K562 (cell line): ENCODE measurements around the gene CAMK1D. TPM values are rescaled to one million over a fixed set of nuclear protein-coding genes. Genes with fewer than 3 reads are reported as not detected.

ENCODE experiments used
- ATAC-seq: fragments of 200-7000 bp; cut with Tn5 transposase; 3 replicates; pipeline ENCODE4 v1.9.1; 2020; ENCODE audit warnings: moderate library complexity
- BruUV-seq: library from RNA; stranded (reverse); fragments of 400-500 nt; replicated peaks from 2 replicates; lab custom pipeline; 2021; lab: Mats Ljungman, UMichigan
- CTCF ChIA-PET: fragments of 300-600 bp; formaldehyde crosslinking; extraction: SDS; loops from one replicate; lab custom pipeline; 2021; ENCODE audit warnings: low intra/inter-chr PET ratio; lab: Yijun Ruan, JAX
- POLR2A ChIA-PET: fragments of 300-600, 350-650 bp; sonication (Branson Sonifier 250); formaldehyde crosslinking; extraction: SDS; loops from one replicate; lab custom pipeline; 2021; ENCODE audit warnings: antibody characterized with exemption, inconsistent platforms; lab: Yijun Ruan, JAX
- DNase-seq, 4 experiments: peaks; one replicate each; pipeline versions ENCODE4 v3.0.0 to v3.0.0-alpha.2; 2011 to 2018; ENCODE audit warnings: low spot score in 3 of 4, mixed read lengths in 3 of 4; ENCODE audit errors: extremely low read depth in 1 of 4
- FAIRE-seq: peaks from 2 replicates; lab custom pipeline; 2011; peaks lifted over from hg19 to GRCh38; lab: Jason Lieb, UNC
- H2AFZ ChIP-seq: 2 replicates; pipeline ENCODE4 v1.6.0; 2011; ENCODE audit warnings: low read depth, low read length, control low read depth, inconsistent platforms
- H3K27ac ChIP-seq: fragments of 200-600 bp; 3 replicates; pipeline ENCODE4 v1.8.0; 2011; ENCODE audit warnings: low read depth, mild to moderate bottlenecking, control low read depth, inconsistent platforms, low read length, moderate library complexity, mixed read lengths; ENCODE audit errors: extremely low read depth
- H3K27me3 ChIP-seq, 2 experiments: fragments of 300-600 bp in 1 of 2; 2 replicates in 1 of 2; 3 replicates in 1 of 2; pipeline versions ENCODE4 v1.6.0 to v1.8.0; 2011; ENCODE audit warnings: inconsistent platforms in 2 of 2, low read length in 2 of 2, mild to moderate bottlenecking in 1 of 2, mixed read lengths in 1 of 2, moderate library complexity in 1 of 2; ENCODE audit not compliant: control insufficient read depth in 2 of 2, insufficient read depth in 2 of 2
- H3K36me3 ChIP-seq: fragments of 300-600 bp; 3 replicates; pipeline ENCODE4 v1.8.0; 2011; ENCODE audit warnings: mild to moderate bottlenecking, low read length, inconsistent platforms; ENCODE audit not compliant: control insufficient read depth, insufficient read depth
- H3K4me1 ChIP-seq, 2 experiments: fragments of 200-600 bp in 1 of 2; replicated peaks in 1 of 2; 2 replicates in 1 of 2; 3 replicates in 1 of 2; pipeline versions ENCODE4 v1.5.1 to v1.8.0; 2011; ENCODE audit warnings: inconsistent platforms in 2 of 2, low read length in 2 of 2, mild to moderate bottlenecking in 1 of 2, mixed read lengths in 1 of 2, moderate library complexity in 1 of 2; ENCODE audit not compliant: control insufficient read depth in 2 of 2, insufficient read depth in 2 of 2
- H3K4me2 ChIP-seq: 2 replicates; pipeline ENCODE4 v1.6.1; 2011; ENCODE audit warnings: low read length, control low read depth, inconsistent platforms, mixed read lengths; ENCODE audit not compliant: insufficient read depth
- H3K4me3 ChIP-seq: fragments of 200-600 bp; sonication (generic), shearing (Covaris generic); 2 replicates; pipeline ENCODE4 v1.5.1; 2016; ENCODE audit warnings: control low read depth, inconsistent platforms
- H3K79me2 ChIP-seq: fragments of 200-600 bp; 3 replicates; pipeline ENCODE4 v1.8.0; 2011; ENCODE audit warnings: low read length, inconsistent platforms; ENCODE audit not compliant: control insufficient read depth, insufficient read depth
- H3K9ac ChIP-seq, 2 experiments: 2 replicates each; pipeline versions ENCODE4 v1.6.0 to v1.6.1; 2011; ENCODE audit warnings: low read depth in 2 of 2, low read length in 2 of 2, control low read depth in 1 of 2, inconsistent platforms in 1 of 2, mild to moderate bottlenecking in 1 of 2, mixed read lengths in 1 of 2; ENCODE audit not compliant: insufficient read depth in 1 of 2
- H3K9me1 ChIP-seq: one replicate; pipeline ENCODE4 v1.6.0; 2011; ENCODE audit warnings: inconsistent platforms, mild to moderate bottlenecking, low read length, moderate library complexity; ENCODE audit not compliant: control insufficient read depth, insufficient read depth
- H3K9me3 ChIP-seq: replicated peaks from 2 replicates; pipeline ENCODE4 v1.5.1; 2011; ENCODE audit warnings: low read depth, low read length, inconsistent platforms; ENCODE audit not compliant: control insufficient read depth, insufficient read depth
- H4K20me1 ChIP-seq: replicated peaks from 2 replicates; pipeline ENCODE4 v1.6.1; 2011; ENCODE audit warnings: low read length, inconsistent platforms, mixed read lengths; ENCODE audit not compliant: control insufficient read depth, insufficient read depth
- BRF2 ChIP-seq: IDR thresholded peaks from 3 replicates; pipeline ENCODE4 v1.6.1; 2011; ENCODE audit warnings: borderline replicate concordance, mild to moderate bottlenecking; ENCODE audit not compliant: insufficient read length, insufficient read depth
- GTF2A2 ChIP-seq: IDR thresholded peaks from 2 replicates; pipeline ENCODE4 v1.6.1; 2016; ENCODE audit warnings: mild to moderate bottlenecking, missing genetic modification characterization, missing compliant biosample characterization
- HIVEP1 ChIP-seq: fragments of 250-450 bp; sonication (Bioruptor Pico); IDR thresholded peaks from 2 replicates; pipeline ENCODE4 v1.4.0; 2020; ENCODE audit warnings: mild to moderate bottlenecking
- HMGN3 ChIP-seq: IDR thresholded peaks from 2 replicates; pipeline ENCODE4 v1.6.1; 2011; ENCODE audit warnings: borderline replicate concordance, low read depth, mild to moderate bottlenecking, mixed read lengths, low read length; ENCODE audit not compliant: insufficient read length; ENCODE audit errors: extremely low read depth
- KAT8 ChIP-seq: fragments of 450-650 bp; IDR thresholded peaks from 2 replicates; pipeline ENCODE4 v1.6.1; 2016; ENCODE audit warnings: low read depth, mild to moderate bottlenecking
- MYNN ChIP-seq, 2 experiments: sonication (generic); formaldehyde crosslinking in 1 of 2; IDR thresholded peaks; 2 replicates each; pipeline versions ENCODE4 v1.5.0 to v1.6.1; 2016 to 2020; ENCODE audit warnings: antibody characterized with exemption in 1 of 2, missing genetic modification reagents in 1 of 2
- PCBP1 ChIP-seq: fragments of 200-400 bp; formaldehyde crosslinking; IDR thresholded peaks from 2 replicates; pipeline ENCODE4 v1.6.1; 2018; ENCODE audit warnings: mild to moderate bottlenecking, low read depth, low read length; ENCODE audit not compliant: poor library complexity, severe bottlenecking
- PRDM10 ChIP-seq: fragments of 450-650 bp; IDR thresholded peaks from 2 replicates; pipeline ENCODE4 v1.6.1; 2018; ENCODE audit not compliant: partially characterized antibody
- TRIM24 ChIP-seq, 2 experiments: fragments of 450-650 bp; IDR thresholded peaks; 2 replicates each; pipeline ENCODE4 v1.6.1; 2016
- ZBTB26 ChIP-seq: fragments of 450-650 bp; formaldehyde crosslinking; IDR thresholded peaks from 2 replicates; pipeline ENCODE4 v1.4.0; 2022; ENCODE audit warnings: missing genetic modification characterization
- ZNF124 ChIP-seq: sonication (generic); formaldehyde crosslinking; IDR thresholded peaks from 2 replicates; pipeline ENCODE4 v1.8.1; 2022; ENCODE audit warnings: missing genetic modification reagents
- ZNF143 ChIP-seq: sonication (generic); formaldehyde crosslinking; IDR thresholded peaks from 2 replicates; pipeline ENCODE4 v1.9.0; 2022; ENCODE audit warnings: mild to moderate bottlenecking, missing genetic modification reagents
- ZNF76 ChIP-seq: fragments of 250-450 bp; sonication (Bioruptor Pico); IDR thresholded peaks from 2 replicates; pipeline ENCODE4 v1.4.0; 2020; ENCODE audit warnings: mild to moderate bottlenecking, moderate library complexity, borderline replicate concordance
- WGBS: fragments of 100-300 bp; shearing (Covaris generic); methylation state at CpG from one replicate; pipeline ENCODE4 v1.1.6; 2016; ENCODE audit warnings: low coverage, mixed read lengths; ENCODE audit not compliant: insufficient coverage; ENCODE audit errors: missing lambda C conversion rate; 5-methylcytosine and 5-hydroxymethylcytosine counted together
- in situ Hi-C: fragments of 300-500 bp; cut with MboI; formaldehyde crosslinking; loops from 4 replicates; pipeline ENCODE4 v1.15.0; 2018; ENCODE audit warnings: inconsistent platforms, mixed read lengths
- intact Hi-C: fragments of 100-400 bp; cut with micrococcal nuclease; formaldehyde crosslinking; loops from 2 replicates; pipeline ENCODE4 v1.14.2; 2022
- polyA plus RNA-seq, 8 experiments: library from polyadenylated mRNA; depleted of rRNA in 4 of 8; stranded (reverse) in 5 of 8; unstranded in 3 of 8; fragments of >200 nt; fragmentation: Nextera tagmentation in 2 of 8; fragmentation: Illumina TruSeq in 1 of 8; extraction: Ambion mirVana in 2 of 8; extraction: Trizol in 1 of 8; gene quantifications; 2 replicates each; pipeline versions ENCODE4 v1.2.1 to v1.2.3, GENCODE V29; 2011 to 2014; ENCODE audit warnings: inconsistent platforms in 1 of 8, missing spikeins in 1 of 8
- total RNA-seq, 7 experiments: library from RNA; depleted of rRNA in 6 of 7; stranded (reverse); fragments of >200 nt in 6 of 7; fragmentation: Illumina TruSeq in 2 of 7; extraction: Trizol in 2 of 7; gene quantifications; 2 replicates each; pipeline versions ENCODE4 v1.2.1 to v1.2.3, GENCODE V29; 2011 to 2021; ENCODE audit warnings: low replicate concordance in 1 of 7

CAMK1D gene
- total and polyA plus RNA-seq, 9 of the 15 experiments (the other 6 are each of a cell fraction or from before 2014, with no cell fraction given) = 0.12 to 0.24 (median 0.20) TPM; not detected in 5

GRCh38 chr10:12396567-12396966 is 47.2 kb downstream of the CAMK1D start (continued):
- TF ChIP-seq PRDM10 (no peak), PCBP1 (no peak)

GRCh38 chr10:12397147-12397896 is 48.0 kb downstream of the CAMK1D start:
- ChIA-PET POLR2A (interaction anchor here (0.6 to 1.3 kb wide), 2 partner anchors 10 to 499 kb away, joined by 3 read pairs; no protein-coding TSS in a partner anchor), CTCF (no interaction called here)
- no TSS peak for BruUV-seq
- WGBS = 6% methylated on average over 10 of the region's 10 CpGs
- H3K4me1 ChIP-seq = no peaks in the 10 kb centered on the region
- DNase-seq (no peak), ATAC-seq (no peak), FAIRE-seq (no peak)
- no peak overlapping the region for H3K4me3 ChIP-seq
- H3K9me3 ChIP-seq = no peaks in the 10 kb centered on the region
- no peak overlapping the region for H2AFZ ChIP-seq
- H4K20me1 ChIP-seq = no peaks in the 10 kb centered on the region
- H3K27ac ChIP-seq = no peak overlapping the region
- in situ Hi-C loops (no loop called here), intact Hi-C loops (no loop called here)
- peaks cover 18 to 42% of the 10 kb centered on the region in 2 experiments for H3K27me3 ChIP-seq
- no peak overlapping the region for H3K9ac ChIP-seq
- H3K36me3 ChIP-seq = no peaks in the 10 kb centered on the region
- H3K4me2 ChIP-seq = no peak overlapping the region
- H3K9me1 ChIP-seq = no peaks in the 10 kb centered on the region
- no peaks in the 10 kb centered on the region for H3K79me2 ChIP-seq
- TF ChIP-seq TRIM24 (IDR thresholded peaks at IDR 0.05) (no peak), ZBTB26 (CRISPR knock-in tag) (no peak), ZNF143 (CRISPR knock-in tag) (no peak), MYNN (IDR thresholded peaks at IDR 0.05) (no peak), MYNN (CRISPR knock-in tag; IDR thresholded peaks at IDR 0.05) (no peak), ZNF124 (no peak), KAT8 (no peak), ZNF76 (CRISPR knock-in tag) (no peak), GTF2A2 (tag) (no peak), HIVEP1 (no peak), HMGN3 (no peak), BRF2 (no peak)
